A549 treated with GW870086 at 1 μM for 4 hours (cell line): ENCODE results near the gene RASAL3. TPM values are rescaled to one million over a fixed set of nuclear protein-coding genes. Genes with fewer than 3 reads are reported as not detected.

Source experiments
- total RNA-seq: library from RNA; stranded (reverse); fragments of 200-300 nt; extraction: Qiagen RNA extraction; gene quantifications from 5 replicates; pipeline ENCODE4 v1.2.3, GENCODE V29; 2022; ENCODE audit warnings: low read depth

The RASAL3 gene
- not detected in 5 replicates for total RNA-seq

DNA sequence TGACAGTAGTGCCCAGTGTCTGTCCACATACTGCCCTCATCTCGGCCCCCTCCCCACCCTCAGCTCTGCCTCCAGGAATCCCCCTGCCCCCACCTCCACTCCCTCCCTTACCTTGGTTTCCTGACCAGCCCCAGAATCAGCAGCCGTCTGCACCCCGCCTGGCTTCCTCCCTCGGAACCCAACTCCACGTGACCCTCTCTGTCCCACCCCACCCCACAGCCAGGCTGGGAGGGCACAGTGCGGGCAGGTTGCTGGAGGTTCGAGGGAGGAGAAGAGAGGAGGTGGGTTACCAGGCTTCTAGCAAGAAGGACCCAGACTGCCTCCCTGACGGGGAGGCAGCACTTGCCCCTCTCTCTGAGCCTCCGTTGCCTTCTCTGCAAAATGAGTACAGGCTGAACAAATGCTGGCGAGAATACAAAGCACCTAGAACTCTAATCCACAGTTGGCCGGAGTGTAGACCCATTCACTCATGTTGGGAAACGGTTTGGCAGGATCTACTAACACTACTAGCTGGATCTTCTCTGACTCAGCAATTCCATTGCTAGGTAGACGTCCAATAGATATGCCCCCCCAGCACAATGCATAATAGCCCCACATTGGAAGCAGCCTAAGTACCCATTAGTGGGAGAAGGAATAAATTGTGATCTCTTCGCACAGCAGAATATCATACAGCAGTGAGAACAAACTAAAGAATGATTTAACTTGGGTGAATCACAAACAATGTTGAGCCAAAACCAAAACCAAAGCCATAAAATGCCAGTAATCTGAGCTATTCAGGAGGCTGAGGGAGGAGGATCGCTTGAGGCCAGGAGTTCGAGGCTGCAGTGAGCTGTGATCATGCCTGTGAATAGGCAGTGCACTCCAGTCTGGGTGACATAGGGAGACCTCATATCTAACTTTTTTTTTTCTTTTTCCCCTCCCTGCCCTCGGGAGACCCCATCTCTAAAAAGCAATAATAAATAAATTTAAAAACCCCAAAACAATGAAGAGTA lies at the start of gene RASAL3:
TSS of gene RASAL3 (minus strand) at position 151 of the 992 bp plus-strand sequence. CDS start 186 bp downstream, outside the sequence.

DNA sequence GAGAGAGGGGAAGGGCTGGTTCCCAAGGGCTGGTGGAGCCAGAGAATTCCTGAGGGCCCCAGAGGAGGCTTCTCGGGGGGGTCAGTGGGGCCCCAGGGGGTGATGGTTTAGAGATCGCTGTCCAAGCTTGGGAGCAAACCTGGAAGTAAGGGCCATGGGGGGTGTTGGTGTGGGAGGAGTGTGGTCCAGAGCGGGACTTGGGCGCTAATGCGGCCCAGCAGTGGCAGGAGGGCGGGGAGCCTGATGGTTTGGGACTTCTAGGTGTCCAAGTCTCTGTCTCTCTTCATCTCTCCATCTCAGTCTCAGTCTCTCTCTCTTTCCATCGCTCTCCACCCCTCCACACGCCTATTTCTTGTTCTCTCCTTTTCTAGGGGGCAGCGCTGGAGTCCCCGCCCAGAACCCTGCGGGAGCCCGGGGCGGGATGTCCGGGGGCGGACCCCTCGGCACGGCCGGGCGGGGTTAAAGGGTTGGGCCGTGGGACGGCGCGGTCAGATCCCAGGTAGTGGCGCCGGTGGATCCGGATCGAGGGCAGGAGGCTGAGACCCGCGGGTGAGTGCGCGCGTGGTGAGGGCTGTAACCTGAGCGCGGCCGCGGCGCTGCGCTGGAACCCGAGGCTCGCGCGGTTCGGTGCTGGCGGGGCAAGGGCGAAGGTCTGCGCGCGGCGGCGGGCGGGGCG lies 43.8 kb upstream of the RASAL3 start, which contains the start of gene CYP4F22:
TSS of gene CYP4F22 (plus strand) at position 491 of the 676 bp plus-strand sequence. CDS start 16,812 bp downstream, outside the sequence.

DNA sequence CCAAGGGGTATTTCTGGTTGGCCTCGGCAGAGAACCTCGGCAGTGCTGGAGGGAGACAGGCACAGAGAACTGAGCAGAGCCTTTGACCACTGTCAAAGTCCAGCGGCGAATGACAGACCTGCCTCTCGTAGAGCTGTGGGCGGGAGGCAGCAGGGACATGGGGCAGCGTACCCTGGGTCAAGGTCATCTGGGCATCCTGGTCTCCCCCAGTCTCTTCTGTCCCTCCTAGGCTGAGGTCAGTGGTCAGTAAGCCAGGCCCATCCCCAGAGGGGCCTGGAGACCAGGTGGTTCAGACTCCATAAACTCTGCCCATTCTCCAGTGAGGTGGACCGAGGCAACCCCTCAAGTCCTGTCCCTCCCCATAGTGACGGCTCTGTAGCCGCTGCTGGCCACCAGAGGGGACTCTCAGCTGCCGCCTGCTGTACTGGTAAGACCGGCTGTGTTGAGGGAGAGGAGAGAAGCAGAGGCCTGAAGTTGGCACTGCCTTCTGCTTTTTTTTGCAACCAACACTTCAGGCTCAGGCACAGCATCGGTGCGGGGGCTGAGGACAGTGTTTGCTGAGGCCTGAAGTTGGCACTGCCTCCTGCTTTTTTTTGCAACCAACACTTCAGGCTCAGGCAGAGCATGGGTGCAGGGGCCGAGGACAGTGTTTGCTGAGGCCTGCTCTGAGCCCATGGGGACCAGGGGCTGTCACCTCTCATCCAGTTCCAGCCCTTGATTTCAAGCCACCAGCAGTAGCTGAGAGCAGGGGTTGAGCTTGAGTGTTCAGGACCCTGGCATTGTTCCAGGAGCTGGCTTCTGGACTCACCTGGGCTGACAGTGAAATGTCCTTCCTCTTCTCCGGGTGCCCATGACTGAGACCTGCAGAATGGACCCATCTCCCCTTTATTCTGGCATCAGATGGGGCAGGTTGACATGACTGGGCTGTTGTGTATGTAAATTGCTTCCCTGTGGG lies 15.3 kb upstream of the RASAL3 start, which contains the start of gene PGLYRP2:
TSS of gene PGLYRP2 (minus strand) at position 111 of the 955 bp plus-strand sequence. CDS start 130 bp downstream, outside the sequence.

DNA sequence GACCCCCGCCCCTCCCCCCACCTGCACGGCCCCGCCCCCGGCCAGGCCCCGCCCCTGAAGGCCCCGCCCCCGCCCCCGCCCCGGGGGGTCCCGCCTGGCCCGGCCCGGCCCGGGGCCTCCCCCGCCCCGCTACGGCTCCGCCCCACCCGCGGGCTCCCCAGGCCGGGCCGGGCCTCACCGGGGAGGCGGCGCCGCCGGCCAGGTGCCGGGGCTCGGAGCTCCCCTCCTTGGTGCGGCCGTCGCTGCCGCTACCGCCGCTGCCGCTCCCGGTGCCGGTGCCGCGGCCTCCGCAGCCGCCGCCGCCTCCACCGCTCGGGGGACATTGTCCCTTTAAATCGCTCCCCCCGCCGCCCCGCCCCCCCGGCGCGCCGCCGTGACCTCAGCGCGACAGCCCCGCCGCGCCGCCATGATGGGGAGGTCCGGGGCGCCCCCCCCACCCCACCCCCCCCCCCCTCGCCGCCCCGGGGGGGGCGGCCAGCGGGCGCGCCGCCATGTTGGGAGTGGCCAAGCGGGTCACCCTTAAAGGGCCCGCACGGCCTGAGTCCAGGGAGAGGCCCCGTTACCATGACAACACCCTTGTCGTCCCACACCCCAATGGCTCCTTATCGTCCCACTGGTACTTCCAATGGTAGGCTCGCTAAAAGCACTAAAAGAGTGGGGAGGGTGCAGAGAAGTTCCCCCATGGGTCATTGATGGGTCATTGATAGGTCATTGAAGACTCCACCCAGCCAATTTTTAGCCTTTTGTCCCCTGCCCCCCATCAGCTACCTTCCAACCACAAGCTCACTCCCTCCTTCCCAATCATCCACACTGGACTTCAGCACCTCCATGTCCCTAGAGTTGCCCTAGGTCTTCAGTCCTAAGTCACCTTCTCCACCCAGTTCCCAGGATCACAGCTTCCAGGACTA lies 14.5 kb downstream of the RASAL3 start, which contains the start of gene WIZ:
TSS of gene WIZ (minus strand) at position 337 of the 908 bp plus-strand sequence. CDS start 1,649 bp downstream, outside the sequence.

GRCh38 chr19:15418579-15419412 lies 45.5 kb downstream of the RASAL3 start, which contains the start of gene AKAP8L:
TSS of gene AKAP8L (minus strand) at chr19:15418988. CDS start at chr19:15418923, 65 bp downstream.

Other genes with a start within 250 kb of the RASAL3 start
- 0.15 TPM in 1 of 5 replicates, not detected in the others for gene EPHX3, start 232.1 kb downstream of the RASAL3 start, total RNA-seq
- gene BRD4, start 132.0 kb downstream of the RASAL3 start, total RNA-seq, result 20.8 to 29.3 TPM (median 27.6 TPM) in 5 replicates
- gene AKAP8, start 84.8 kb downstream of the RASAL3 start, total RNA-seq, result 14.6 to 18.0 TPM (median 17.0 TPM) in 5 replicates
- gene AKAP8L, start 45.6 kb downstream of the RASAL3 start, total RNA-seq, result 35.5 to 38.0 TPM (median 36.0 TPM) in 5 replicates
- gene WIZ, start 14.6 kb downstream of the RASAL3 start, total RNA-seq, result 15.0 to 24.2 TPM (median 21.1 TPM) in 5 replicates
- gene PGLYRP2, start 15.0 kb upstream of the RASAL3 start, total RNA-seq, result not detected in 5 replicates
- gene CYP4F22, start 44.0 kb upstream of the RASAL3 start, total RNA-seq, result 0.08 to 0.18 TPM (median 0.10 TPM) in 4 of 5 replicates, not detected in the other
- gene CYP4F8, start 150.7 kb upstream of the RASAL3 start, total RNA-seq, result not detected in 5 replicates
- 2.3 to 3.9 TPM (median 3.4 TPM) in 5 replicates for gene CYP4F3, start 176.4 kb upstream of the RASAL3 start, total RNA-seq
- gene CYP4F12, start 208.5 kb upstream of the RASAL3 start, total RNA-seq, result 1.9 to 3.2 TPM (median 2.2 TPM) in 5 replicates